GOT3 (cell line): Measurements from ENCODE around the gene TMEM132D.
"Not testable (repeated sequence)": the region's sequence is repeated elsewhere in the genome, so short reads cannot be mapped to it uniquely, and the experiment has no call there.

Source experiments
- DNase-seq: peaks from one replicate; lab custom pipeline; 2025; ENCODE audit warnings: mixed read lengths; lab: John Stamatoyannopoulos, UW

The TMEM132D gene

GRCh38 chr12:129237881-129238280 lies 665.9 kb downstream of the TMEM132D start:
- no peak for DNase-seq

- DNase-seq, result no peak
Observed at GRCh38 chr12:129234209-129234608, 669.6 kb downstream of the TMEM132D start.

GRCh38 chr12:129231491-129231890 lies 672.3 kb downstream of the TMEM132D start:
- no peak for DNase-seq

GRCh38 chr12:129230995-129231394 lies 672.8 kb downstream of the TMEM132D start:
- DNase-seq, result no peak

DNA sequence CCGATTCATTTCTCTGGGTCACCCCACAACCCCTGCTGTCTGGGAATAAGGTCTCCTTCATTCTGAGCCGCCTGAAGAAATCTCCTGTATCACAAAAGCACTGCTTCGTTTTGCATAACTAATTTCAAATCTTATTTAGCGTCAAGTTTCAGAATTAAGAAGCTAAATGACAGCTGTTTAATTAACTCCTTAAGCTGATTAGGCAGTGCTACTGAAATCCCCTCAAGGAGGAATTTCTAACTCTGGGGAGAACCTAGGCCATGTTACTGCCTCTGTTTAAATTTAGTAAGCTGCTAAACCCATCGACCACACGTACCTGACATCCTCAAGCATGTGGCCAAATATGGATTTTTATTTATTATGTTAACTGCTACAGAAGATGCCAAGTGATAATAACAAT lies 677.0 kb downstream of the TMEM132D start:
- no peak for DNase-seq

DNA sequence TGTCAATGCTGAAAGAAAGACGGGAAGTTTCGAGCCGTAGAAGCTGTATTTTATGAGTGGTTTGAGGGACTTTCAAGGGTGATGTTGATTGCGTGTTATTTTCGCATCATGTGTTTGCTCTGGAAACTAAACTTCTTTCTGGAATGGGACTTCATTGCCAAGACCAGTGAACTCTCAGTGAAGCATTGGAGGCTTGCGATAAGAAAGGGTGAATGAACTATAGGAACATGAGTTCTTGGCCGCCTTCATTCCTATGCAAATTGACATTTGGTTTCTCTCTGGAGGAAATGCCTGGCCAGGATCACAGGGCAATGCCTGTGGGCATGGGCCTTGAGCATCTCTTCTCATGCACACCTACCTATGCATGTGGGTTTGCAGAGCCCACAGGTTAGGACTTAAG lies 677.8 kb downstream of the TMEM132D start:
- no peak for DNase-seq

- DNase-seq, result no peak
Observed at GRCh38 chr12:129215556-129215955, 688.3 kb downstream of the TMEM132D start.

DNA sequence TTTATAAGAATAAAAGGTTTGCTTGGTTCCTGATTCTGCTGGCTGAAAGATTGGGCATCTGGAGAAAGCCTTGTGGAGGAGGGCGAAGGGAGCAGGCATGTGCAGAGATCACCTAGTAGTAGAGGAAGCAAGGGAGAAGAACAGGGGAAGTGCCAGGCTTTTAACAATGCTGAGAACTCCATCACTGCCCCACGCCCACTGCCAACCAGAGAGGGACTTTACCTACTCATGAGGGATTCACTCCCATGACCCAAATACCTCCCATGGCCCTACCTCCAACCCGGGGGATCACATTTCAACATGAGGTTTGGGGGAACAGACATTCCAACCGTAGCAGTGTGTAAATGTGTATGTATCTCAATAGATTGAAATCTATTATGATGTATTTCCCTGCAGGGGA lies 690.3 kb downstream of the TMEM132D start:
- DNase-seq, result no peak

DNA sequence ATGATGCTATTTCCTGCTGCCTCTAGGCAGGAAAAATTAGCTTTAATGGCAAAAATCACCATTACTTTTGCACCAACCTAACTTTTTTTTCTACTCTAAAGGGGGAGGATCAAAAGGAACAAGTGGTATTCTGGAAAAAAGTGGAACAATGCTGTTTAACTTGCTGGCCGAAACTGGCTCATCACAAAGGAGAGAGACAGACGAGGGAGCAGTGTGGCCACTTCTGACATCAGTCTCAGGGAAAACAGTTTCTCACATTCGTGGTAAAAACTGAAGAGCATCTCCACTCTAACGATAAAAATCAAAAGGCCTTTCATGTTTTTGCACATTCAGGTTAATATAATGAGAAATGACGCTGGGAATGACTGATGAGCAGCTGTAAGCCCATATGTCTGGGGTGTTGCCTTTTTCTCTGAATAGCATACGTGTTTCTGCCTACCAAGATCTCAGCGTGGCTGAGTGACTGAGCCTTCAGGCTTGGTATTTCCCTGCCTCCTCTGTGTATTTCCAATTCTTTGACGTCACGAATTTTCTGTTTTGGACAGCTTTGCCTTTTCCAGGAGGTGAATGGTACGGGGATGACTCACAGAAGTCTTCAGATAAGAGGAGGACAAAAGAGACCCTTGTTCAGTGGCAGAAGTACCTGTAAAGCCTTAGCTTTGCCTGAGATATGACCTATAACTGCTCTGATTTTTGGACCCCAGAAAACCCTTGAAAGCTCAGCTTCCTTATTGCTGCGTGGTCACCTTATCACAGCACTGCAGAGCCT lies 691.8 kb downstream of the TMEM132D start:
- no peak for DNase-seq

GRCh38 chr12:129208566-129208965 lies 695.3 kb downstream of the TMEM132D start:
- no peak for DNase-seq

DNA sequence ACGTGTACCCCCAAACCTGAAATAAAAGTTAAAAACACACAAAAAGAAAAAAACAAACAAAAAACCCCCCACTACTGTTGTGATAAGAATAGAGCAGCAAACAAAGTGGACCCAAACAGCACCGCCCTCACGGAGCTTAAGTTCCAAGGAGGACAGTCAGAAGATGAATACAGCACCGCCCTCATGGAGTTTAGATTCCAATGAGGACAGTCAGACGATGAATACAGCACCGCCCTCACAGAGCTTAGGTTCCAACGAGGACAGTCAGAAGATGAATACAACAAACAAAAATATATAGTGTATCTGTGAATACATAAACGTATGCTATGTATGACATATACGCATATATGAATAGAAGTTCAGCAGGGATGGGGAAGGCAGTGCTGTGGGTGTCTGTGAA lies 696.7 kb downstream of the TMEM132D start:
- no peak for DNase-seq

- no peak for DNase-seq
Observed at GRCh38 chr12:129203456-129203855, 700.4 kb downstream of the TMEM132D start.

DNA sequence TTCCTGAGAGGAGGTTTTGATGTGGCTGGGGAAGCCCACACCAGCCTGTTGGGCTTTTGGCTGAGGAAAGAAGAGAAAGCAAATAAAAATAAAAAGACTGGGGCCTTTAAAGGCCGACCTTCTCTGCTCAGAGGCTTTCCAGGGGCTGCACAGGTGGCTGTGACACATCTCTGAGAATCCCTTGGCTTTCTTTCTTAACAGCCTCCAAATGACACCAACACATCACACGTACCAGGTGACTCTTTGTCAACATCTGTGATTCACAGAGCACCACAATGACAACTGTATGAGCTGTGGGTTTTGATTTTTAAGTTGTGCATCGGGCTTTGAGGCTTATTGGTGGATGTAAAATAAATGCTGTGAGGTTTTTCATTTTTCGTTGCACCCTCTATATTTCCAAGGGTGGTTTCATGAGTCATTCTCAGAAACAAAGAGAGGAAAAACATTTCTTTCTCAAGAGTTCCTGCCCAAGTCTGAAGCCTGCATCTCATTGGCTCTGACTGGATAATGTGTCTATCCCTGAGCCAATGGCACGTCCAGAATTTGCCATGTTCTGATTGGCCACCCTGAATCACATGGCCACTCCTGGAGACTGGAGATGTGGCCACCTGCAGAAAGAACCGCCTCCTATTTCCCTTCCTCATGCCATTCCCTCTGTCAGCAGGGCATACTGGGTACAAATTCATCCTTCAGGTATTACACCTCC lies 701.6 kb downstream of the TMEM132D start:
- no peak for DNase-seq

GRCh38 chr12:129201029-129201428 lies 702.8 kb downstream of the TMEM132D start:
- no peak for DNase-seq

GRCh38 chr12:129200576-129200975 lies 703.2 kb downstream of the TMEM132D start:
- DNase-seq, result no peak

- no peak for DNase-seq
Observed at GRCh38 chr12:129196927-129197326, 706.9 kb downstream of the TMEM132D start.

GRCh38 chr12:129195081-129195480 lies 708.7 kb downstream of the TMEM132D start:
- DNase-seq, result no peak

- no peak for DNase-seq
Observed at GRCh38 chr12:129193263-129193871, 710.5 kb downstream of the TMEM132D start.

GRCh38 chr12:129190827-129191226 lies 713.0 kb downstream of the TMEM132D start:
- DNase-seq, result no peak

- DNase-seq, result not testable (repeated sequence)
Observed at GRCh38 chr12:129189879-129190278, 713.9 kb downstream of the TMEM132D start.

GRCh38 chr12:129186952-129187351 lies 716.9 kb downstream of the TMEM132D start:
- no peak for DNase-seq

DNA sequence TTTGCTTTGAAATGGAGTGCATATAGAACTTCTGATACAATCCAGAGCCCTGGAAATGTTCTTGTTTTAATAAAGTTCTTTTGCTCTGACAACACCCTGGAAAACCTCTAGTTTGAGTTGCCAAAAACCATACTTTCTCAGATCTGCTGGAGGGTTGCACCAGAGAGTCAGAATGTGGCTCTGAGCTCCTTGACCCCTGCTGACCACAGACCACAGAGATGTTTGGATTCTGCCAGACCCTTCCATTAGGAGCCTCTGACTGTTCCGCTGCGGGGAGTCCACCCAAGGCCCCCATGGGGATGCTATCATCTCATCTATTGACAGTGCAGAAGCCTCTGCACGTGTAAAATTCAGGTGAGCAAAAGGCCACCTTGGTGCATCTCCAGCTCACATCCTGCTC lies 718.0 kb downstream of the TMEM132D start:
- DNase-seq, result no peak
